GM06990 (cell line): ENCODE measurements around the gene PDSS2.

ENCODE experiments used
- DNase-seq: peaks from one replicate; pipeline ENCODE4 v3.0.0-alpha.2; 2011; ENCODE audit not compliant: insufficient read length; ENCODE audit errors: extremely low read depth
- H3K27me3 ChIP-seq: replicated peaks from 2 replicates; pipeline ENCODE4 v1.6.0; 2011; ENCODE audit warnings: low read length; ENCODE audit not compliant: control insufficient read depth, insufficient read depth
- H3K36me3 ChIP-seq: 2 replicates; pipeline ENCODE4 v1.5.1; 2011; ENCODE audit warnings: low read length; ENCODE audit not compliant: control insufficient read depth, insufficient read depth
- H3K4me3 ChIP-seq: replicated peaks from 2 replicates; pipeline ENCODE4 v1.5.1; 2011; ENCODE audit warnings: low read depth, mild to moderate bottlenecking, control low read depth, low read length
- CTCF ChIP-seq: IDR thresholded peaks from 2 replicates; pipeline ENCODE4 v1.5.1; 2011; ENCODE audit warnings: low read length, control low read depth, mild to moderate bottlenecking, inconsistent platforms; ENCODE audit not compliant: insufficient read depth, poor library complexity, severe bottlenecking

Gene PDSS2

DNA sequence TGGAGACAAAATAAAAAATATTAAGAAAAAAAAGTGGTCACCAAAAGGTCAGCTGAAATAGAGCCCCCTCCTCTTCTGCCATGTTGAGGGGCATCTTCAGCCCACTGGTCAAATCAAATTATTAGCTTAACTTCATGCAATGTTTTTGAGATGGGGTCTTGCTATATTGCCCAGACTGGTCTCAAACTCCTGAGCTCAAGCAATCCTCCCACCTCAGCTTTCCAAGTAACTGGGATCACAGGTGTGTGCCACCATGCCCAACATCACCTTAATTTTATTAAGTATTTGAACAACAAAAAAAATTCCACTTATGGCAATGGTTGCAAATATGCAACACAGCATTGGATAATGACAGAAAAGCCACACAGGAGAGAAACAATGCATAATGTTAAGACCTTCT, 244.7 kb downstream of the PDSS2 start:
- no peak for TF ChIP-seq CTCF
- DNase-seq: no peak
- H3K36me3 ChIP-seq: no peaks in the 10 kb centered on the region

DNA sequence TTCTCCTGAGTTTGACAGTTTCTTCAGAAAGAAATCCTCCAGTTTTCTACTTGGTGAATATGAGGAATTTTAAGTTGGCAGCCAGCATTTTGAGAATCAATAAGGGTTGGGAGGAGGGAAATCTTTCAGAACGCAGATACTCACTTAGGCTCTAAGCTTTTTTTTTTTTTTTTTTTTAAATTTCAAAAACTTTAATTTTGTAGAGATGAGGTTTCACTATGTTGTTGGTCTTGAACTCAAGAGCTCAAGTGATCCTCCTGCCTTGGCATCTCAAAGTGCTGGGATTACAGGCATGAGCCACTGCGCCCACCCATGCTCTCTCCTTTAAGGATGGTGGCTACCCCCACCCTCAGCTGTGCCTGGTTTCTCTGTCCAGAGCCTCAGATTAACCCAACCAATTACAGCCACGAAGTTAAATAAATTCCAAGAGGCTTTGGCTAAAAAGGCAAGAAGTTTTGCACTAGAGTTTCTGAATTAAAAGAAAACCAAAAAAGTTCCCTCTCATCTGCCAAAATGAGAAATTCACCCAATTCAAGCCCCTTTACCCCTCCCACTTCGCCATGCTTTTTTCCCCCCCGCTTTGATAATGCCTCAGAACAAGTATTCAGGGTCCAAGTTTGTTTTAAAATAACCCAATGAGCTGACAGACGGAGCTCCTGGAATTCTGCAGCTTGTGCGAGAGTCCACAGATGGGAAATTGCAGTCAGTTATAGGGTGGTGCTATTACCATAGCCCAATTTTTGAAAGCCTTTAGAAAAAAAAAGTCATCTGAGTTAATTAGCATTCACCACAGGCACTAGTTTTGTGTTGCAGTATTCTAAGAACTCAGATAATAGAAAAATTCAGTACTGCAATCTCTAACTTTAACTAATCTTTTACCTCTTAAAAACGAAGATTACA, 249.7 kb downstream of the PDSS2 start:
- no peak for TF ChIP-seq CTCF
- Histone ChIP-seq H3K27me3 (no peaks in the 10 kb centered on the region), H3K36me3 (no peaks in the 10 kb centered on the region), H3K4me3 (no peak overlapping the region)
- DNase-seq: no peak

More for the DNA sequence above, 244.7 kb downstream of the PDSS2 start:
- Histone ChIP-seq H3K27me3 (no peaks in the 10 kb centered on the region), H3K4me3 (no peak overlapping the region)

DNA sequence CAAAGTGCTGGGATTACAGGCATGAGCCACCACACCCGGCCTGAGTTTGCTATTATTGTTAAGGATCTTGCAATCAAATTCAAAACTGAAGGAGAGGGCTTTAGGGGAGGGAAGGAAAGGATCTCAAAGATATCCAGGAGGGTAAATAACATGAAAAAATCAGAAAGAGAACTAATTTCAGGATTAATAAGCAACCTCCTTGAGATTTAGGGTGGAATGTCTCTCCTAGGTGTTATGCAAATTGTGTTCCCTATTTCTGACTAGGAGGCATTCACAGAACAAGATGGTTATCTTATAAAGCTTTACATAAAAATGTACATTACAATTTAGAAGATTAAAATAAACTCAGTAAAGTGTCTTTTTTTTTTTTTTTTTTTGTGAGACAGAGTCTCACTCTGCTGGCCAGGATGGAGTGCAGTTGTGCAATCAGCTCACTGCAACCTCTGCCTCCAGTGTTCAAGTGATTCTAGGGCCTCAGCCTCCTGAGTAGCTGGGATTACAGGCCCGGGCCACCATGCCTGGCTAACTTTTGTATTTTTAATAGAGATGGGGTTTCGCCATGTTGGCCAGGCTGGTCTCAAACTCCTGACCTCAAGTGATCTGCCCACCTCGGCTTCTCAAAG, 252.0 kb downstream of the PDSS2 start:
- Histone ChIP-seq H3K4me3 (no peak overlapping the region), H3K36me3 (no peaks in the 10 kb centered on the region), H3K27me3 (no peaks in the 10 kb centered on the region)
- TF ChIP-seq CTCF: no peak
- no peak for DNase-seq

DNA sequence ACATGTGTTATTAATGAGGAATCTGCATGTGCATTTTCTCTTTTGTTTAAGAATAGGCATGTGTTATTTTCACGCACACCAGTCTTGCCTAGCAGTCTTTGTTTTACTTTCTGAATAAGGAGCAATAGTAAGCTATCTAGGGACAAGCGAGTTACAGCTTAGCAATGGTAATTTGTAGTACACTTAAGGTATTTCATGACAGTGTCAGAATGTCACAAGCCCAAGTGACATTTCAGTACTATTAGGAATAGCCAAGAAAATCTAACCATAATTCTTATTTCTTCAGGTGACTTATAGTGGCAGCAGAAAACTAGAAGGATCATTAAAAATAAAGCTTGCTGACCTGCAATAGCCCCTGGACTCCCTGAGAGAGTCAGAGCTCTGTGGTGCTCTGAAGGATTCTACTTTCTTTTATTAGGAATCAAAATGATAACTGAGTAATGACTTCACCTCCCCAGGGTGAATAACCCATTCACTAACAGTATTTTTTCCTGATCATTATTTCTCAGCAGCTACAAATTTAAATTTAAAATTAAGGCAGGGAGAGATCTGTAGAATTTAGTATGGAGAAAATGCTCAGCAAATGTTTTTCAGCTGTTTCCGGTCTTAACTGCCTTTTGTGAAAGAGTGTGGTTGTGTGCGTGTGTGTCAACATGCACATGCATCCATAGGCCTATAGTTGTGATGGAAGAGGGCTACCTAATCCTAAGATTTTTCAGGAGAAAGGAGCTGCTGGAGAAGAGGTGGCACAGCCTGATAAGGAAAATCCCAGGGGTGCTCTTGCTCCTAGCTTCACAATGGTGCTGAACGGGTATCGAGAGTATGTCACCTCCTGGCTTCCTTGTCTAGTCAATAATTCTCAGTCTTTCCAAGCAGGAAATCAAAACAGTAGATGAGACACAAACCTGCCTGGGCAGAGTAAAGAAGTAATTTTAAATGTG, 254.0 kb downstream of the PDSS2 start:
- TF ChIP-seq CTCF: no peak
- DNase-seq: no peak
- Histone ChIP-seq H3K36me3 (no peaks in the 10 kb centered on the region), H3K27me3 (no peaks in the 10 kb centered on the region), H3K4me3 (no peak overlapping the region)

- no peaks in the 10 kb centered on the region for H3K27me3 ChIP-seq
- H3K4me3 ChIP-seq: no peak overlapping the region
- no peak for TF ChIP-seq CTCF
- DNase-seq: no peak
- no peaks in the 10 kb centered on the region for H3K36me3 ChIP-seq
Observed at GRCh38 chr6:107202876-107203468, 256.4 kb downstream of the PDSS2 start.
